OCI-M2 (cell line): ENCODE results near the gene CECR2.
"Not testable (repeated sequence)": the region's sequence is repeated elsewhere in the genome, so short reads cannot be mapped to it uniquely, and the experiment has no call there.

Experiments
- DNase-seq: peaks from one replicate; lab custom pipeline; 2025; ENCODE audit not compliant: unreplicated experiment; lab: John Stamatoyannopoulos, UW

CECR2 gene

DNA sequence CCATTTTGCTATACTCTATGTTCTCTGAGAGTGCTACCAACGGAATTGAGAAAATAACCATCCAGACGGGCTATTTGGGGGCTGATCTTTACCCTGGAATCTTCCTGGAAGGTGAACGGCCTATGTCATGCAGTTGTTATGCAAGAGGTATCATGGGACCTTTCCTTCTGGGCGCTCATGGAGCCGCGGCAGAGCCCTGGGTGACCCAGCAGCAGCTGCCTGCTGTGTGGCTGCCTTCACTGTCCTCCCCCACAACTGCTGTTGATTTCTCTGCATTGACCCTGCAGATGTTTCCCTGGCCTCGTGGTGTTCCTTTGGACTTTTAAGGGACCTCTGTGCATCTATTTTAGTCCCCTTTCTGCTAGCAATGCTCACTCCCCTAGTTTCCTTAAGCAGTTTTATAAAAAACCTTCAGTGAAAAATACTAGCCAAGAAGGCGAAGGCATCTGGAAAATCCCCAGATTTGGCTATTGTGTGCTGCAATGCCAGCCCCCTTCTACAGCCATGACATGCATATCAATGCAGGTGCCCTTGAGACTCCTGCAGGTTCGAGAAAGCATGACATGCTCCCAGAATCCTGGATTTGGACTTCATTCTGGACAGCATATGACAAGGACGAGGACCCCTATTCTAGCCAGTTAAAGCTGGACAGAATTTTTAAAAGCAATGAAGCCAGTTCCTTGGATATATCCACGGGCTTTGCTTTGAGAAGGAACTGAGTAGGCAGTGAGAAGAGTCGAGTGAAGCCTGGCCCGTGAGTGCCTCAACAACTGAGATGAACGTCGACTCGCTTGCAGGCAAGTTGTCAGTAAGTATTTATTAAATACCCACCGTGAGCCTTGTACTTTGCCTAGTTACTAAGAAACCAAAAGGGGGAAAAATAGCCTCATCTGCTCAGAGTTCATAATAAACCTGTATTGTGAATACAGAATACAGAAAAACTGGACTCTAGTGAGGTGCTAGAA is 193.9 kb downstream of the CECR2 start, which contains the start of gene SLC25A18:
TSS of gene SLC25A18 (plus strand) at position 593 of the 965 bp plus-strand sequence. CDS start 16,447 bp downstream, outside the sequence.
- DNase-seq, result no peak

DNA sequence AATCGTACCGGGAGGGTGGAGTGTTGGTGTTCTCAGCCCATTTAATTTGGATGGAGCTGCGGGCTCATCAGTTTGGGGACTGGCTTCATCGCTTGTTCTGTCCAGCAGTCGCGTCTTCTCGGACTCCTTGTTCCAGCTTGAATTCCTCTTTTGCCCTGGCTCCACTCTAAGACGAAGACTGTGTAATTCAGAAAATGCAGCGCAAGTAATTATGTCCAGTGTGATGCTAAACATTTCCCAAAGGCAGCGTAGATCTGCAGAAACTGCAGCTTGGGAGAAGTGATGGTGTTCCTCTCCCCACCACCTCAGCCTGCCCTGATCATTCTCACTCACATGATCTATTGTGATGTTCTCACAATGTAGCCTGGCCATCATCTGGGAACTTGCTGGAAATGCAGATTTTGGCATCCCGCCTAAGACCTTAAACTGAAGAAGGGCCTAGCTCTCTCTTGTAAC is 194.7 kb downstream of the CECR2 start:
- DNase-seq, result no peak

DNA sequence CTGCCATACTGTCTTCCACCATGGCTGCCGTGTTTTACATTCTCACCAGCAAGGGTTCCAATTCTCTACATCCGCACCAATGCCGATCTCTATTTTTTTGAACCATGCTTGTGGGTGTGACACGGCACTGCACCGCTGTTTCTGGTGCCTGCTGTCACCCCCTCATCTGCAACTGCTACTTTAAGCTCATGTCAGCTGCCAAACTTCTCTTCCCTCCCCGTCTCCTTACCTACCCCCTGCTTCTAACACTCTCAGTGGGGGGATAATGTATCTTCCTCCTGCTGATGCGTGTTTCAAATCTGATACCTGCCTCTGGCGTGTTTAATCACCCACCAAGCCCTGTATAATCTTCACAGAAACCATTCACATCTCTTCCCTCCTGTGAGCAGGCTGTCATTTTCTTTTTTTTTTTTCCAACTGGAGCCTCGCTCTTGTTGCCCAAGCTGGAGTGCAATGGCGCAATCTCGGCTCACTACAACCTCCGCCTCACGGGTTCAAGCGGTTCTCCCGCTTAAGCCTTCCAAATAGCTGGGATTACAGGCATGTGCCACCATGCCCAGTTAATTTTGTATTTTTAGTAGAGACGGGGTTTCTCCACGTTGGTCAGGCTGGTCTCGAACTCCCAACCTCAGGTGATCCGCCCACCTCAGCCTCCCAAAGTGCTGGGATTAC is 196.9 kb downstream of the CECR2 start:
- DNase-seq, result not testable (repeated sequence)

DNA sequence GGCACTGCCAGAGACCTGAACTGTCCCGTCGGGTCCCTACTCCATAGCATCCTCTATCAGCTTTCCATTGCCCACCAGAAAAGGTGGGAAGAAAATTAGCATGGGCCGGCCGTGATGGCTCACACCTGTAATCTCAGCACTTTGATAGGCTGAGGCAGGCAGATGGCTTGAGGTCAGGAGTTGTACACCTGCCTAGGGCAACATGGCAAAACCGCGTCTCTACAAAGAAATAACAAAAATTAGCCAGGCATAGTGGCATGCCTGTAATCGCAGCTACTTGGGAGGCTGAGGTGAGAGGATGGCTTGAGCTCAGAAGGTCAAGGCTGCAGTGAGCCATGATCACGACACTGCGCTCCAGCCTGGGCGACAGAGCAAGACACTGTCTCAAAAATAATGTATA is 197.5 kb downstream of the CECR2 start:
- DNase-seq, result no peak

- no peak for DNase-seq
Measured at GRCh38 chr22:17569971-17570511, 200.8 kb downstream of the CECR2 start.

DNA sequence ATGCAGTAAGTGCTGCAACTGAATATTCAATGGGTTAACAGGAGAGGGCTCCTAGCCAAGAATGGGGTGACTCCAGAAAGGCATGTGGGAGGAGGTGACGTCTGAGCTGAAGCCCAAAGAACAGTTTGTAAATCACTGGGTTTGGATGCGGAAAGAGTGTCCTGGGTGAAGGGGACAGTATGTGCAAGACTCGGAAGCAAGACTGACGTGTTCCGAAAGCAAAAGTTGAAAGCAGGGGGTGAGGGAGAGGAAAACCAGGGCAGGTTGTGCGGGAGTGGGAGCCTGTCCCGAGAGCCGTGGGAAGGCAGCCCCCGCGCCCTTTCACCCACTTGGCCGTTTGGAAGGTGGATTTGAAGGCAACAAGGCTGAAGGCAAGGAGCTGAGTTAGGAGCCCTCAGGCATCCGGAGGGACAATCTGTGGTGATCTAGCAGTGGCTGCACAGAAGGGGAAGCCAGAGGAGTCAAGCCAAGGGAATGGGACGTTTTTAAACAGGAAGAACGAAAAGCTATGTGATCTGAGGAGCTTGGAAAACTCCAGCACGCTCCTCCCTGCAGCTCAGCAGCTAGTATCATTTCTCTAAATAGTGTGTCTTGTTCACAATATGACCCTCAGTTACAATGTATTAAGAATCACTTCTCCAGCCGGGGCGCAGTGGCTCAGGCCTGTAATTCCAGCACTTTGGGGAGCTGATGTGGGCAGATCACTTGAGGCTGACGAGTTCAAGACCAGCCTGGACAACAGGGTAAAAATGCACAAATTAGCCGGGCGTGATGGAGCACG is 201.8 kb downstream of the CECR2 start:
- no peak for DNase-seq

DNA sequence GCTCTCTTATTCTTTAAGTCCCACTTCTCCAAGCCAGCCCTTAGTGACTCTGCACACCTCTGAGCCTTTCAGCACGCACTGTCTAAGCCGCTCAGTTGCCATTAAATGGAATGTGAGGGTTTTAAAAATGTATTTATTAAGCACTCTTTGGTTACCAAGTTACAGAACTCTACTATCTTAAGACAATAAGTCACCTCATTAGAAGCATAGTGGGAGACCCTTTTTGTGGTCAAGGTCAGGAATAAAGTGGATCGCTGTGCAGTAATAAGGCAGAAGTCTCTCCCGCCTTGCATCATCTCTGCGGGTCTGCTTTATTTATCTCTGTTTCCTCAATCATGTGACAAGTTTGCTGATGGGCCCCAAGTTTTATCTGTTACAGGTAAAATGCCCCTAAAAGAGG is 205.9 kb downstream of the CECR2 start:
- no peak for DNase-seq

- no peak for DNase-seq
Measured at GRCh38 chr22:17575681-17576080, 206.4 kb downstream of the CECR2 start.

GRCh38 chr22:17576470-17576869 is 207.2 kb downstream of the CECR2 start:
- no peak for DNase-seq

- DNase-seq, result no peak
Measured at GRCh38 chr22:17578136-17578754, 209.0 kb downstream of the CECR2 start.

DNA sequence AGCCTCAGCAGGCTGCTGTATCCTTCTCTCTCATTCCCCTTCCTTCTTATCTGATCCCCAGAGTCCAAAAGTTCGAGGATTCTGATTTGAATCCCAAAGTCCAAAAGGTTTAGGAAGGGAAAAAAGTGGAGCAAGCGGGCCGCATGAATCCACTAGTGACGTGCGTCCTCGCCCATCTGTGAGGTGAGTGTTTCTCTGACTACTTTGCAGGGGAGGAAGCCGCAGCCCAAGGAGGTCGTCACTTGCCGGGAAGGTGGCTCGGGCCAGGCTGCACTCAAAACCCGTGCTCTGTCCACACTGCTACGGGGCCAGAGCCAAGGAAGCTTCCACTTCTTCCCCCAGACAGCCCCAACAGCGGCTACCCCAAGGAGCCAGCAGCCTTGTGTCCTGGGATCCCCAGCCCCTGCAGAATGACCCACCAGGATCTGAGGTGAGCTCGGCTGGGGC is 210.3 kb downstream of the CECR2 start:
- no peak for DNase-seq

DNA sequence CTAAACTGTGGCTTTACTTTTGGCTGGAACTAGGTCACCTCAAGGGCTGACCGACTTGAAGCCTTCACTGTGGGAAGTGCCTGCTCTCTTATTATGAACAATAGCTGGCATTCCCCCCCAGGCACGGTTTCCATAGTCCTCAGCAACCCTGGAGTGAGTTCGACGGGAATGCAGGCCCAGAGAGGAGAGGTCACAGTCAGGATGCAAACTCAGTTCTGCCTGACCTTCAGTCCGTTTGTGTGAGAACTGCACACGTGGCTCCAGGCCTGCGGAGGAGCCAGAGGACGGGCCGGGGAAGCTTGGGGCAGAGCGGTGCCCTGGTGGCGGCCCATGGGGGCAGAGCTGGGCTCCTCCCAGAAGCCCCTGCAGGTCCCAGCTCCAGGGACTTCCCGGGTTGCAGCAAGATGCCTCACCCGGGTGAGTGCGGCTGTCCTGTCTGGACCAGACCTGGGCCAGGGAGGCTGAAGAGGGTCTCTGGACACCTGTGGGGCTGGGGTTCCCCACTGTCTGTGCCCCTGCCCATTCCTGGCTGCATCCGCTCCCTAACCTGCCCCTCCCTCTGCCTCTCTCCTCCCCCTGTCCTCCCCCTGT is 211.3 kb downstream of the CECR2 start:
- no peak for DNase-seq

DNA sequence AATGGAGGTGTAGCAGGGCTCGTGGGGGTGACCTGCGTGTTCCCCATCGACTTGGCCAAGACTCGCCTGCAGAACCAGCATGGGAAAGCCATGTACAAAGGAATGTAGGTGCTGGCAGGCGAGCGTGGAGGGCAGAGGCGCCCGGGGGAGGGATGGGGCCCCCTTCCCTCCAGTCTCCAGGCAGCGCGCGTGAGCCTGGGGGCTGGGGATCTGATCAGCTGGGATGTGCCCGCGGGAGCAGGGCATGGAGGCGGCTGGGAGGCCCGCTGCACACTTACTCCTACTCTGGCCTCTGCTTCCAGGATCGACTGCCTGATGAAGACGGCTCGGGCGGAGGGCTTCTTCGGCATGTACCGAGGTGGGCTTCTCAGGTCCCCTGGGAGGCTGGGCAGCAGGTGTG is 211.8 kb downstream of the CECR2 start:
- no peak for DNase-seq

GRCh38 chr22:17581631-17582030 is 212.4 kb downstream of the CECR2 start:
- no peak for DNase-seq

- no peak for DNase-seq
Measured at GRCh38 chr22:17583151-17583550, 213.9 kb downstream of the CECR2 start.

GRCh38 chr22:17586831-17587440 is 217.7 kb downstream of the CECR2 start:
- DNase-seq, result no peak

DNA sequence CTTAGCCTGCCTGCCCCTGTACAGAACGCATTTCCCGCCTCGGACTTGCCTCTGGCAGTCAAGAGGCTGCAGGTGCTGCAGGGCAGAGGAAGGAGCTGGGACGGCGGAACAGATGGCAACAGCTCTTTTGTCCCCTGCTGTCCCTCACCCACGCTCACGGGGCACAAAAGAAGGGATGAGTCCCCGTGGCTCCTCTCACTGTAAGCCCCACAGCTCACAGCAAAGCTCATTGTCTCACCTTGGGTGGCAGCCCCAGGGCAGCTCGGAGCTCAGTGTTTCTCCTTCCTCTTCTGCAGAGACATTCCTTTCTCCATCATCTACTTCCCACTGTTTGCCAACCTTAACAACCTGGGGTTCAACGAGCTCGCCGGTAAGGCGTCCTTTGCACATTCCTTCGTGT is 218.4 kb downstream of the CECR2 start:
- no peak for DNase-seq

GRCh38 chr22:17588606-17589005 is 219.3 kb downstream of the CECR2 start:
- no peak for DNase-seq

- DNase-seq, result no peak
Measured at GRCh38 chr22:17589810-17590375, 220.6 kb downstream of the CECR2 start.
